Caki2 (cell line): ENCODE data around the gene PCBD2. TPM values are rescaled to one million over a fixed set of nuclear protein-coding genes. Genes with fewer than 3 reads are reported as not detected.
"Not testable (repeated sequence)": the region's sequence is repeated elsewhere in the genome, so short reads cannot be mapped to it uniquely, and the experiment has no call there.

Experiments
- DNase-seq: peaks from one replicate; pipeline ENCODE4 v3.0.0-alpha.2; 2015; ENCODE audit warnings: low read depth
- in situ Hi-C: cut with HindIII; loops from 2 replicates; pipeline ENCODE4 v1.10.0; 2016; ENCODE audit warnings: low sequenced_read_pairs, low pct_unique_long_range_greater_than_20kb, mixed read lengths
- total RNA-seq: library from RNA; depleted of rRNA; stranded (reverse); fragments of >200 nt; shearing (Covaris generic); gene quantifications from 2 replicates; pipeline ENCODE4 v1.2.3, GENCODE V29; 2014; ENCODE audit warnings: low replicate concordance

The PCBD2 gene
- total RNA-seq, 1 experiment from 2014 or later: 4.1 TPM

DNA sequence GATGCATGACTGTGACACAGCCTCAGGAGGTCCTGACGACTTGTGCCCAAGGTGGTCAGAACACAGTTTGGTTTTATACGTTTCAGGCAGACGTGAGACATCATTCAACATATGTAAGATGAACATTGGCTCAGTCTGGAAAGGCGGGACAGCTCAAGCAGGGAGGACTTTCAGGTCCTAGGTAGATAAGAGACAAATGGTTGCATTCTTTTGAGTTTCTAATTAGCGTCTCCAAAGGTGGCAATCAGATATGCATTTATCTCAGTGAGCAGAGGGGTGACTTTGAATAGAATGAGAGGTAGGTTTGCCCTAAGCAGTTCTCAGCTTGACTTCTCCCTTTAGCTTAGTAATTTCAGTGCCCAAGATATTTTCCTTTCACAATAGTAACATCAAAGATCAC, 85.3 kb downstream of the PCBD2 start:
- DNase-seq, in situ Hi-C loops: not testable (repeated sequence)

GRCh38 chr5:134992148-134992547, 87.2 kb downstream of the PCBD2 start:
- in situ Hi-C loops: no loop called here
- DNase-seq: no peak

GRCh38 chr5:134993161-134993560, 88.2 kb downstream of the PCBD2 start:
- DNase-seq: no peak
- in situ Hi-C loops: no loop called here

DNA sequence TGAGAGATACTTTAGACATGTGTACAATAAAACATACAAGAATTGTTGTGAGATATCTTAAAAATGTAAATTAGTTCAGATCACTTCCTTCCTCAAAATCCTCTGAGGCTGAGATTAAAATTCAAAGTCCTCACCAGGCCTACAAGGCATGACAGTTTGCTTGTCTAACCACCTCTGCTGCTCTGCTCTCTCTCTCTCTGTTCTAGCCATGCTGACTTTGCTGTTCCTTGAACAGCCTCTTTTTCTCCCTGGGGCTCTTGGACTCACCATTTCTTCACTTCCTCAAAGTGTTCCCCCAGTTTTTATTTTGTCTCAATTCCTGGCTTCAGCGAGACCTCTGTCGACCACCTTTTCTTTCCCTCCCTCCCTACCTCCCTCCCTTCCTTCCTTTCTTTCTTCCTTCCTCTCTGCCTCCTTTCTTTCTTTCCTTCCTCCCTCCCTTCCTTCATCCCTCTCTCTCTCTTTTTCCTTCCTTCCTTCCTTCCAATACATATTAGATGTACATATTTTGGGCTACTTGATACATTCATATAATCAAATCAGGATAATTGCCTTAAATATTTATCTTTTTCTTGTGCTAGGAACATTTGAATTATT, 89.7 kb downstream of the PCBD2 start:
- in situ Hi-C loops: no loop called here
- no peak for DNase-seq

- DNase-seq: no peak
- in situ Hi-C loops: no loop called here
These were observed 91.0 kb downstream of the PCBD2 start for GRCh38 chr5:134995850-134996402.

DNA sequence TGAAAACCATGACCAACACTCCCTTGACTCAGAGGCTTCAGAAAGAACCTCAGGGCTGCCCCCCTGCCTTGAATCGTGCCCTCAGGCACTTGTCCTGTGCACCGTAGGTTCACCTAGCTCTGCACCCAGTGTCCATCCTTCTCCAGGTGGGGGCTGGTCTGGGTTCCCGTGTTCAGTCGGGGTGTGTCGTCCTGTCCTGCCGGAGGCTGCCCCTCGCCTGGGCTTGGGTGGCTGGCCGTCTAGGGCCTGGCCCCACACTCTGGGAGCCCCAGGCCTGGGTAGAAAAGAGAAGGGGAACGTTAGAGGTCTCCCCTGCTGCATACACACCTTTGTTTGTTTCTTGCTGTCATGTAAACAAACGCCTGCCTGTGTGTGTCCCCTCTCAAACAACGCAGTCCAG, 92.1 kb downstream of the PCBD2 start:
- no peak for DNase-seq
- in situ Hi-C loops: no loop called here

- in situ Hi-C loops, DNase-seq: not testable (repeated sequence)
These were observed 93.1 kb downstream of the PCBD2 start for GRCh38 chr5:134998068-134998467.

- in situ Hi-C loops: no loop called here
- no peak for DNase-seq
These were observed 99.4 kb downstream of the PCBD2 start for GRCh38 chr5:135004376-135004775.

- no peak for DNase-seq
- in situ Hi-C loops: no loop called here
These were observed 100.1 kb downstream of the PCBD2 start for GRCh38 chr5:135005076-135005475.

DNA sequence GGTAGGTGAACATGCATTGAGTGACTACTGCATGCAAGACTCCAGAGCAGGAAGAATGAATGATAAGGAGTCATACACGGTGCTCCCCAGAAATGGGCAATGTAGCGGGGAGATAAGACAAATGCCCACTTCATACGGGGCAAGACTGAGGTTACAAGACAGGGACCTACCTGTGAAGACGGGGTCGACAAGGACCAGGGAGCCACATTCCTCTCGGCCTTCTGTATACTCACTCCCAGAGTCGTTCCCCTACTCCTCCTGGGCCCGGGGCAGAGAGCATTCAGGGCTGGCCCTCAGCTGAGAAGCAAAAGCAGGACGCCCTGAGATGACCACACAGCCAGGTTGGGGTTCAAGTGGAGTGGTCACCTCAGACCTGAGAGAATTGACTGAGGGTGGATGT, 102.4 kb downstream of the PCBD2 start:
- no peak for DNase-seq
- in situ Hi-C loops: no loop called here

DNA sequence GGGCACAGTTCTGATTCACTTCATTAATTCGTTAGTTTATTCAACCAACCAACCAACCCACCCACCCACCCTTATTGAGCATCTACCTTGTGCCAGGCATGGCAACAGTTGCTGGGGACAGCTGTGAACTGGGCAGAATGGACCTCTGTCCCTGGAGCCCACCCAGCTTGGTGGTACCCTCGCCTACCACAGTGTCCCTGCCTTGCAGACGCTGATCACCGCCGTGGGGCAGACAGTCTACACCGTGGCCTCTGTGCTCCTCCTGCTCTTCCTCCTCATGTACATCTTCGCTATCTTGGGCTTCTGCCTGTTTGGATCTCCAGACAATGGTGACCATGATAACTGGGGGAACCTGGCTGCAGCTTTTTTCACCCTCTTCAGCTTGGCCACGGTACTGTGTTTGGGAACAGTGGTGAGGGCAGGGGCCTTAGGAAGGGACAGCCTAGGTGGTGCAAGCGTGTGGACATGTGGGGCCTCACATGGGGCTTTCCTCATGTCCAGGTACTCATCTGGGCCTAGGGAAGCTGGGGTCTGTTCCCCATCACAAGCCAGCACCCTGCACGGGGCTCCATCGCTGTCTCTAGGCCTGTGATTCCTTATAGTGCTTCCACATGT, 102.9 kb downstream of the PCBD2 start:
- in situ Hi-C loops: no loop called here

DNA sequence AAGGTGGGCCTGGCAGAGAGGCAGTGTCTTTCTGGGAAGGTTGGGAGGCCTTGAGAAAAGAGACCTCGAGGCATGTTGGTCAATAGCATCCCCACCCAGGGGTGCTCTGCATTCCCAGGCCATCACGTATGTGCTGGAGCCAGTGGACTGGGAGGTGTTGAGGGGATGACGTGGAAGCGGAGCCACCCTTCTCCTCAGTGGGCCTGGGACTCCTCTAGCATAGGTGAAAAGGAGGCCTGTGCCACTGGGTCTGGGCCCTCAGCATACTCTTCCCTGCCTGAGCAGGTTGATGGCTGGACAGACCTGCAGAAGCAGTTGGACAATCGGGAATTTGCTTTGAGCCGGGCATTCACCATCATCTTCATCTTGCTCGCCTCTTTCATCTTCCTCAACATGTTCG, 103.6 kb downstream of the PCBD2 start:
- in situ Hi-C loops: no loop called here
- DNase-seq: no peak

More for the DNA sequence above, 102.9 kb downstream of the PCBD2 start:
- DNase-seq: no peak

- in situ Hi-C loops: no loop called here
- DNase-seq: no peak
These were observed 104.2 kb downstream of the PCBD2 start for GRCh38 chr5:135008981-135009735.

DNA sequence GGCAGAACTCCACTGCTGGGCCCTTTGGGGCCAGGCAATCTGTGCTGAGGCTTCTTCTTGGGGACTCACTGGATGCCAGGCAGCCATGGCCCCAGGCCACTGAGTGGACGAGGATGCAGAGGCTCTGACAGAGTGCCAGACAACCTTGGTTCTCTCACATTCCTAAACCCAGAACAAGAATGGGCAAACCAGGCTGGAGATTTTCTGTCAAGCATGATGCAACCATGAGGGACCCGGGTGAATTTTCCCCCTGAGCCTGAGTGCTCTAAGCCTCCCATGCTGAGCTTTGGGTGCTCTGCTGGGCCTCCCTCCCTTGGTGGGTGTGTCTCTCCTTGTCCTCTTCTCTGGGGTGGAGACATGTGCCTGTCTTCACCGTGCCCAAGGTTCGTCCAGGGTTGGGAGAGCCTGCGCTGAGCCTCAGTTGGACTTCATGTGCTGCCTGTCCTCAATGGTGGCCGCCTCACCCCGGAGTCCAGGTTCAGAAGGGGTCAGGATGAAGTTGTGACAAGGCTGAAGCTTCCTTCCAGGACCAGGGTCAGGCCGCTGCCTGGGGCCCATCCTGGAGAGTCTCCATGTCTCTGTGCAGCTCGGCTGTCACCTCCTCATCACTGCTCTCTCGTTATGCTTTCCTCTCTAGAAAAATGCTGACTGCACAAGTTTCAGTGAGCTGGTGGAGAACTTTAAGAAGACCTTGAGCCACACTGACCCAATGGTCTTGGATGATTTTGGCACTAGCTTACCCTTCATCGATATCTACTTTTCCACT, 105.0 kb downstream of the PCBD2 start:
- no peak for DNase-seq
- in situ Hi-C loops: no loop called here

DNA sequence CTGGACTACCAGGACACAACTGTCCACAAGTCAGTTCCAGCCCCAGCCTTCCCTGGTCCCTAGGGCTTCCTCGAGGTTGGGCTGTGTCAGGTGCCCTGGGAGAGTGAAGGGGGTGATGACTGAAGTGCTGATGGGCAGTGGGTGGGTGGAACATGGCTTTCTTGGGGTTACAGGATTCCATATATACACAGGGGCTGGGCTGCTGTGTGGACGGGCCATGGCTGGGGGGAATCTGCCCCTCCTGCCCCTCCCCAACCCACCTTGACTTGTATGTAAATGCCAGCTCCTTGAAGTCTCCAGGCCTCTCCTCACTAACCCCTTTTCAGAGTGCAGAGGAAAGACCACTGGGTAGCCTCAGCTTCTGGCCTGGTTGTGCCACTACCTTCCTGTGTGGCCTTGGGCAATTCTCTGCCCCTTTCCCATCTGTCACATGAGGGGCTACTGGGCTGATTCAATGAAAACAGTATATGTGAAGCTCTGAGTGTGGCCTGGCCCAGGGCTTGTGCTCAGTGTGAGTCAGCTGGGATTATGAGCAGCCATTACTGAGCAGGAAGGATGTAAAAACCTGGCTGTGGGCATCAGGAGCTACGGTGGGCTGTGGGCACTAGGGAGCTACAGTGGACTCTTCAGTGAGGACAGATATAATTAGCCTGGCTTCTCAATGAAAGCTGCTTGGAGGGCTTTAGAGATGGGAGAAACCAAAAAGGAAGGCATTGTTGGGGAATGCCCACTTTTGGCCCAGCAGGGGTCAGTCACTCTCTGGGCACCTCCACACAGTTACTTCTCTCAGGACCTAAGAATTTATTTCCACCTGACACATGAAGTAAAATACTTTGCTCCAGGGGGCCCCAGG, 105.8 kb downstream of the PCBD2 start:
- in situ Hi-C loops: no loop called here
- DNase-seq: no peak

- DNase-seq: no peak
- in situ Hi-C loops: no loop called here
These were observed 106.6 kb downstream of the PCBD2 start for GRCh38 chr5:135011355-135012032.

DNA sequence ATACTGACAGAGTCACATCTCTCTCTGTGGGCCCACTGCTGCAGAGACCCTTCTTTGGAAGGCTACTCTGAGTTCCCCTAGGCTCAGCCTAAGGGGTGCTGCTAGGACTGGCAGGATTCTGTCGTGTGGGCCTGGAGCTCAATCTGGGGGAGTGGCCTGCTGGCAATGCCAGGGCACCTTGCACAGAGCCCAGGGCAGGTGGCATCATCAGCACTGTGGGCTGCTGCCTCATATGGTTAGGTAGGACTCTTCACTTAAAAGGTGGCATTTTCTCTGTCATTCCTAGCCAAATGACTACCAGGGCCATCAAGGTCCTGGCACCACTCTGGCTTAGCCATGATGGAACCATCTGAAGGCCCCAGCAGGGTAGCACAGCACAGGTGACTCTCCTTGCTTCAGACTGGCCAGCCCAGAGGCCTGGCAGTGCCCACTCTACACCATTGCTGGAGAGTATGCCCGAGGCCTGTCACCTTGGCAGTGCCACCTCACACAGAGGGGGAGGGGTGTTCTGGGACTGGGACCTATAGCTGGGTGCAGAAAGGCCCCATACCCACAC, 107.2 kb downstream of the PCBD2 start:
- in situ Hi-C loops: no loop called here
- no peak for DNase-seq
